Lower lobe of right lung (tissue), 2 donors: ENCODE measurements around the gene PGC. TPM values are rescaled to one million over a fixed set of nuclear protein-coding genes. Genes with fewer than 3 reads are reported as not detected.

Experiments used
- ATAC-seq, 2 donors: fragments of 200-7000 bp; cut with Tn5 transposase; one replicate each; pipeline ENCODE4 v1.9.1; 2020 to 2022; ENCODE audit warnings: mild to moderate bottlenecking in 2 of 2, moderate library complexity in 2 of 2
- DNase-seq: peaks from one replicate; pipeline ENCODE4 v3.0.0-alpha.2; 2020
- H3K27ac ChIP-seq: fragments of 200-600 bp; one replicate; pipeline ENCODE4 v1.8.0; 2022
- H3K27me3 ChIP-seq: fragments of 200-600 bp; one replicate; pipeline ENCODE4 v1.8.0; 2022; ENCODE audit warnings: low read depth
- H3K36me3 ChIP-seq: fragments of 200-600 bp; one replicate; pipeline ENCODE4 v1.8.0; 2022; ENCODE audit warnings: mild to moderate bottlenecking
- H3K4me1 ChIP-seq: fragments of 200-600 bp; one replicate; pipeline ENCODE4 v1.8.0; 2022
- H3K4me3 ChIP-seq: fragments of 200-600 bp; one replicate; pipeline ENCODE4 v1.8.0; 2022; ENCODE audit warnings: mild to moderate bottlenecking
- H3K9me3 ChIP-seq: fragments of 200-600 bp; one replicate; pipeline ENCODE4 v1.8.0; 2022
- CTCF ChIP-seq: fragments of 200-600 bp; IDR thresholded peaks from one replicate; pipeline ENCODE4 v1.8.0; 2022; ENCODE audit warnings: antibody characterized with exemption, mild to moderate bottlenecking
- intact Hi-C: fragments of 100-400 bp; cut with DNase I; formaldehyde crosslinking; loops from one replicate; pipeline ENCODE4 v1.11.0; 2022
- total RNA-seq: library from RNA; stranded (reverse); fragmentation: NEBNext Ultra II Directional; extraction: Animal tissue kit (Norgen Biotek cat#: 25700); gene quantifications from one replicate; pipeline ENCODE4 v1.2.1, GENCODE V29; 2021
- donor health status: DM: no; HTN: yes; CAD: no; lungs with severe emphysema.

PGC gene
- total RNA-seq, 1 donor from 2014 or later: 947 TPM

GRCh38 chr6:41704028-41704427, 43.2 kb downstream of the PGC start:
- no peak for ATAC-seq
- Histone ChIP-seq H3K4me3 (no peak overlapping the region), H3K27me3 (no peaks in the 10 kb centered on the region), H3K36me3 (peaks cover 3% of the 10 kb centered on the region), H3K9me3 (no peaks in the 10 kb centered on the region), H3K27ac (no peak overlapping the region), H3K4me1 (peaks cover 36% of the 10 kb centered on the region)
- no peak for DNase-seq
- no peak for TF ChIP-seq CTCF
- intact Hi-C loops: no loop called here

GRCh38 chr6:41702771-41703494, 44.3 kb downstream of the PGC start:
- Histone ChIP-seq H3K9me3 (no peaks in the 10 kb centered on the region), H3K4me3 (no peak overlapping the region), H3K4me1 (peaks cover 36% of the 10 kb centered on the region), H3K27ac (no peak overlapping the region), H3K36me3 (peaks cover 14% of the 10 kb centered on the region), H3K27me3 (no peaks in the 10 kb centered on the region)
- no peak for TF ChIP-seq CTCF
- no peak for DNase-seq
- intact Hi-C loops: no loop called here
- ATAC-seq: no peak

GRCh38 chr6:41702089-41702745, 45.0 kb downstream of the PGC start:
- ATAC-seq (no peak), DNase-seq (no peak)
- intact Hi-C loops: no loop called here
- Histone ChIP-seq H3K4me1 (peaks cover 29% of the 10 kb centered on the region), H3K9me3 (no peaks in the 10 kb centered on the region), H3K36me3 (peaks cover 16% of the 10 kb centered on the region), H3K4me3 (no peak overlapping the region), H3K27me3 (no peaks in the 10 kb centered on the region), H3K27ac (no peak overlapping the region)
- no peak for TF ChIP-seq CTCF

- Histone ChIP-seq H3K36me3 (peaks cover 16% of the 10 kb centered on the region), H3K4me3 (no peak overlapping the region), H3K27me3 (no peaks in the 10 kb centered on the region), H3K27ac (no peak overlapping the region), H3K4me1 (peaks cover 14% of the 10 kb centered on the region), H3K9me3 (no peaks in the 10 kb centered on the region)
- intact Hi-C loops: no loop called here
- no peak for DNase-seq
- no peak for TF ChIP-seq CTCF
- peak in 1 of 2 donors; percentile 7 for ATAC-seq
These were observed 46.5 kb downstream of the PGC start for GRCh38 chr6:41700463-41701347.

GRCh38 chr6:41699063-41699462, 48.1 kb downstream of the PGC start:
- ATAC-seq: no peak
- intact Hi-C loops: no loop called here
- Histone ChIP-seq H3K36me3 (peaks cover 16% of the 10 kb centered on the region), H3K4me1 (peaks cover 5% of the 10 kb centered on the region), H3K27ac (no peak overlapping the region), H3K9me3 (no peaks in the 10 kb centered on the region), H3K4me3 (no peak overlapping the region), H3K27me3 (no peaks in the 10 kb centered on the region)
- no peak for TF ChIP-seq CTCF
- no peak for DNase-seq
